ENCODE results near the gene CRACDL.

CRACDL gene

DNA sequence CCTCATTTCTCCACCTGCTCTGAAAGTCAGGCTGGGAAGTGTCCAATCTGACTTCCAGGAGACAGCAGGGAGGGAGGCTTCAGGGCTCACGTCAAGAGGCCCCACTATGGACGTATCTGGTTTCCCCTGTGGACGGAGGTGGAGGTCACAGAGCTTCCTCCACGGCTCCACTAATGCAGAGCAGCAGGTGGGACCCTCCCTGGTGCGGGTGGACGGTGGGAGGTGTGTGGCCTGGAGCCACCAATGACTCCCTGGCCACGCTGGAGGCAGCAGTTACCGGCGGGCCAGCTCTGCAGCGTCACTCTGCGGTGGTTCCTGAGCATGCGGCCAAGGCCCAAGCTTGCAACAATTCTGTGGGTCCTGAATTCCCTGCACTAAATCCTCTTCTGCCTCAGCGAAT lies 9.0 kb downstream of the CRACDL start:
- DNase-seq (ENCODE audit: low read depth in 2 of 2) = no peak

DNA sequence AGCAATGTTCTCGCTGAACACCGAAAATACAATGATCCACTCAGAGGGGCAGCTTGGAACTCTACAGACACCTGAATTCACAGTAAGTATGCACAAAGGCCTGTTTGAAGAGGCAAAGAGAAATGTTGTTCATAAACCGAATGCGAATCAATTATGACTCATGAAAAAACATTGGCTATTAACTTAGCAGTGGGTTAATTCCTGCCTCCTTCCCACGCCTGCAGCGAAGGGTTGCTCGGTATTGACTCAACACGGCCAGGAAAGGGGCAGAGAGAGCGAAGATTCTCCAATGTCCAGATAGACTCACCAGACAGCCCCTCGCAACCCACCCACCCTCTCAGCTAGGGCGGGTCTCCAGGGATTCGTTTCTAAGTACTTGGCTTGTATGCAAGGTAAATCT lies 9.4 kb downstream of the CRACDL start:
- no peak for DNase-seq (ENCODE audit: low read depth in 2 of 2)

DNA sequence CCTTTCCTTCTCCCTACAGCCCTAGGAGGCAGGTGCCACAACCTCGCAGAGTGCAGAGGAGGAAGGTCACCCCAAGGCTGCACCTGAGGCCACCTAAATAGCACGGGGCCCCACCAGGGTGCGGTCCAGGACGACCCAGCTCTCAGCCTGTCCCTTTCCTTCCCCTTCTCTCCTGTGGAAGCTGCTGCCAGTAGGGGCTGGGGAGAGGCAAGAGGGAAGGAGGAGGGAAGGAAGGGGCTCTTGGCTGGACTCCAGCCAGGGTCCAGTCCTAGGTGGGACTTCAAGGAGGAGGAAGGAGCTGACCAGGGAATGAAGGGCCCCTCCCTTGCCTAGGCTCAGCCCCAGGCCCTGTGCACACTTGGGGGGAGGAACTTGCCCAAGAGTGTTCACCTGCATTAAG lies 11.1 kb downstream of the CRACDL start:
- DNase-seq (ENCODE audit: low read depth in 2 of 2) = no peak

DNA sequence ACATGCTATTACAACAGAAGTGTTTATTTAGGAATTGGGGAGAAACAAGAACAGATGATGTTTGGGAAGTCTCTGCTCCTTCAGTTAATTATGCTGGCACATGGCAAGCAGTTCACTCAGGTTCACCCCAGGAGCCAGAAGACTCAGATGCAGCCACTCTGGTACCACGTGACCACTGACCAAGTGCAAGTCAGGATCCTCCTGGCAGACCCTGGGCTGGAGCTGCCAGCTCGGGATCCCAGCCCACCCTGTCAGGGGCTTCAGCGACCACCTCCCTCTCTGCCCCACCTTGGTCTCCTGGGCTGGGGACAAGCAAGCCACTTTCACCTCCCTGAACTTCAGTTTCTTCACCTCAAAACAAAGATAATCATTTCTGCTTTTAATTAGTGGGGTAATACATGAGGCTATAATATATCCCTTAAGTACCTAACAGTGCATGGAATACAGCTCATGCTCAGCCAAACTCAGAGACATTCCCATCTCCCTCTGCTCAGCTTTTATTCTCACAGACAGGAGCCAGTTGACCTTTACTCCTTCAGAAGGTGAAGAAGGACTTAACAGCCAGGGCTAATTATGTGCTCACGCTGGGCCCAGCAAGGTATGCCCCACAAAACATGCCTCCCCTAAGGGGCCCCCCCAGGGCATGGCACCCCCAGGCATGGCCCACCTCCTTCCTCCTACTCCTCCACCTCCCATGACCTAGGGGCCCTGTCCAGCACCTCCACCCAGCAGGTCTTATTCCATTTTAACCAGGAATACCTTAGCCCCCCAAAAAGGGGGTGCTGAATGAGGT lies 11.8 kb downstream of the CRACDL start:
- DNase-seq (ENCODE audit: low read depth in 2 of 2) = no peak

DNA sequence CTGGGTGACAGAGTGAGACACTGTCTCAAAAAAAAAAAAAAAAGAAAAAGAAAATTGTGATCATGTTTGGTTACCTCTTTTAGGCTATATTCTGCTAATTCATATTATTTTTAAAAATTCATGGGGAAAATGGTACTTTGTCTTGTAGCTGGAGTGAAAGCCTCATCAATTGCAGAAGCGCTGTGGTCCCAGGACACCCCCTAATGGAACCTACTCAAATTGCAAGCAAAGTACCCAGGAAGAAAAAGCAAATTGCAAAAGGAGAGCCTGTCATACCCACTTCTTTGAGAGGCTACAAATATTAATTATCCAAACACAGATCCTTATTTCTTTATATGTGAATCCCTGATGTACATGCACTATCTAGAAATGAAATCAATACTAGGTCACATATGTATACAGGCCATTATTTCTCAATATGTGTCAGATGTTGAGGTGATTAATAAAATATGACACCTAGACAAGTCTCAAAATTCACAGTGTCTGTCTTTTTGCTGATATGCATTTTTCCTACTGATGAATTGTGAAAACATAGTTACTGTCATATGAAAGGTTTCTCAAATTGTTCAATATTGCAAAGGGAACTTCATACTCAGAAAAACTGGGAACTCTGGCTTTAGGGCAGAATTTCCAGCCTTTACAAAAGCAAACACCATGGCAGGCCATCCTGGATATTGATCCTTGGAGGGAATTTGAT lies 12.6 kb downstream of the CRACDL start:
- no peak for DNase-seq (ENCODE audit: low read depth in 2 of 2)

DNA sequence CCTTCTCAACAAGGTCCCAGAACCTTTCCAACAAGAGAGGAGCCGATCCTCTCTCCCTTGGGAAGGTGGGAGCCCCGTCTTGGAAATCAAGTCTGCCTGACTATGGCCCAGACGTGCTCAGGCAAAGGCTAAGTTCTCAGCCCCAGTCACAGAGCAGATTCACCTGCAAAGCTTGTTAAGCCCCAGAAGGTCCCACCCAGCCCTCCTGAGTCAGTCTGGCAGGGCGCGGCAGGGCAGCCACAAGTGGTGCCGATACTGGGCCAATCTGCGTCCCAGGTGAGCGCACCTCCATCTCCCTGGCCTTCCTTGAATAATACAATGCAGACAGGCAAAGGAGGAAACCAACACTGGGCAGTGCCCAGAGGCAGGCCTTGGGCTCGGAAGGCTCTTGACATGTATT lies 15.0 kb downstream of the CRACDL start:
- DNase-seq (ENCODE audit: low read depth in 2 of 2) = no peak

DNA sequence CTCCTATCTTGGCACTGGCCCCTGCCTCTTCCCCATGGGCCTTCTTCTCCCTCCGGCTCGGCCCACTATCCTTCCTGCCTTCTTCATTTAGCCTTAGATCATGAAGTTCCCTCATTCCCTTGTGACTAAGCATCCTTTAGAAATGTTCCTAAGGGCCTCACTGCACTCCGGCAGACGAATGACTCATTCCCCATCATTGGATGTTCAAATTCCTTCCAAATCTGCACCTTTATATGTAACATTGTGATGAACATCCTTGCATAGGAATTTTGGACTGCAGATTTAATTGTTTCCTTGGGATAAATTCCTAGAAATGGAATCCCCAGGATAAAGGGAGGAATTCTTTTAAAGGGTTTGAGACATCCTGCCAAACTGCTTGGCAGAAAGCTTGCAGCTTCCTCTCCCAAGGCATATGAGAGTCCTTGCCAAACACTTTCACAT lies 19.0 kb downstream of the CRACDL start:
- DNase-seq (ENCODE audit: low read depth in 2 of 2) = peak; percentile 69 to 75

DNA sequence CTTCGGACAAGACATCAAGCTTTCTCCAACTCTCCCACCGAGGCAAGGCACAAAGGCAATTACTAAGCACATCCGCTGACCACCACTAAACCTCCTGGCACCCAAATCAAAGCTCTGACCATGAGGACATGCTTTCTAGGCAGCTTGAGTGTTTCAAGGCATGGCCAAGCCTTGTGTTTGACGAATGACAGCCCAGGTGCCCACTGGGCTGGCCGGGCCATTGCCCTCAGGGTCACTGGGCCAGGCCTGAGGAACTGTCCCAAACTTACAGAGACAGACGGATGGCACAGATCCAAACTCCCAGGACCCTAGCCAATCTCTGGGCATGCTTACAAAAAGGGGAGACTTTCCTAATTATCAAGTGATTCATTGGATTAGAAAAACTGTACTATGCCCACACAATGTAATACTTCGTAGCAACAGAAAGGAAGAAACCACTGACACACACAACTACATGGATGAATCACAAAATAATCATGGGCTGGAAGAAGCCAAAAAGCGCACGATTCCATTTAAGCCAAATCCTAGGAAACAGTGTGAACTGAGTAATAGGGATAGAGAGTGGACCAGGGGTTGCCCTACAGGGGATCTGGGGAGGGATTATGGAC lies 20.2 kb downstream of the CRACDL start:
- peak in 1 of 2 experiments; percentile 17 for DNase-seq (ENCODE audit: low read depth in 2 of 2)

DNA sequence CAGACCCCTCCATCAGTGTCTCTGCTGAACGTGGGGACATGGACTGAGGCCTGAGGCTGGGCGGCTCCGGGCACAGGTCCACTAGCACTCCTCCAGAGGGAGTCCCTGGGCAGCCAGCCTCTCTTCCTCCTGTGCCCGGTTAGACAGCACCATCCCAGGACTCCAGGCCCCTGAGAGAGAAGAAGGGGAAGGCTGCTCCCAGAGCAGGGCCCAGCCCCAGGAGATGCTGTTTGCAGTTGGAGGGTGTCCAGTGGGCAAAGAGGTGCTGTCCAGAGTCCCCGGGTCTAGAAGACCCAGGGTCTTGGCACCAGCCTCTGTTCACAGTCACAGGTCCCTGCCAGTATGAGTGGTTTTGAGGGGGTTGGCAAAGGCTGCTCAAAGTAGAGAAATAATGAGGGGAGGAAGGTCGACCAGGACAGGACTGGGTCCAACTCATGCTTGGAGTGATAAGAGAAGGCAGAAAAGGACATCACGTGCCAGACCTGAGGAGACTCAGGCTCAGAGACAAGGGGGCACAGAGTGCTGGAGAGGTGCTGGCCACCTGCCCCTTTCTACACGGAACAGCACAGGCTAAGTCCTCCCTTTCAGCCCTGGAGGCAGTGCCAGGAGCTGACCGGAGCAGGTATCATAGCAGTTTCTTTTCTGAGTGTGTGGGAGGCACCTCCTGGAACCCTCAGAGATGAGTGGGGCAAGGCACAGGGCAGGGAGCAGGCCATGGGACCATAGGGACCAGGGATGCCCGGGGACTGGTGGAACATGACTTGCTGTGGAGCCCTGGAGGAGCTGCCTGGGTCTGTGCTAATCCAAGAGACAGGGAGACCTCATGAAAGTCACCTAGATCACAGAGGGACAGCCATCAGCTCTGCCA lies 21.1 kb downstream of the CRACDL start:
- no peak for DNase-seq (ENCODE audit: low read depth in 2 of 2)

DNA sequence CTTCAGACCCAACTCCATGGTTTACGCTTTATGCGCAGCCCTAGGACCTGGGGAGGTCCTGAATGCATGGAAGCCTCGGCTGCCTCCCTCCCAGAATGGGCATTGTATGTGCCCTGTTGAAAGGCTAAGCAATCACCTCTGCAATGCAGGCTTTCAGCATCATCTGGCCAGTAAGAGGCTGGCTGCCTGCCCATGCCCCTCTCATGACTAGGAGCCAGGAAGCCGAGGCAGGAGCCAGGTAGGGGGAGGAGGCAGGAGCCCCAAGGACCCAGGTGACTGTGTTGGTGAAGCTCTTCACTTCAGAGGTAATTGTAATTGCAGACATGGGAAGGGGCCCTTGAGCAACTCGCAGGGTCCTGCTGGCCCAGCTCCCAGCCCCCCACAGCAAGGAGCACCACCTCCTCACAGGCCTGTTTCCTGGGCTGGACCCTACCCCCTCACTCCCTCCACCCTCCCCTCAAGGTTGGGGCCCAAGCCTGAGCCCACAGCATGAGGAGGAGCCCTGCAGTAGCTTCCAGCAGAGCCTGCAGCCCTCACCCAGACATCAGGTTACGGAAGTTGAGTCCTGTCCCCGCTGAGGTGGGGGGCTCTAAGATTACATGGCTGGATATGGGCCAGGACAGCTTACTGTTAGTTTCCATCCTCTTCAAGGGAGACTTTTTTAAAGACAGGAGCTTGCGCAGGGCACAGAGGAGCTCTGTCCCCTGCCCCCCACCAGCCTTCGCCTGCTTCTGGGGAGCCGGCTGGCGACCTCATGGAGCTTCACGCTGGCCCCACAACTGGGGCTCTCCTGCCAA lies 21.9 kb downstream of the CRACDL start:
- no peak for DNase-seq (ENCODE audit: low read depth in 2 of 2)

DNA sequence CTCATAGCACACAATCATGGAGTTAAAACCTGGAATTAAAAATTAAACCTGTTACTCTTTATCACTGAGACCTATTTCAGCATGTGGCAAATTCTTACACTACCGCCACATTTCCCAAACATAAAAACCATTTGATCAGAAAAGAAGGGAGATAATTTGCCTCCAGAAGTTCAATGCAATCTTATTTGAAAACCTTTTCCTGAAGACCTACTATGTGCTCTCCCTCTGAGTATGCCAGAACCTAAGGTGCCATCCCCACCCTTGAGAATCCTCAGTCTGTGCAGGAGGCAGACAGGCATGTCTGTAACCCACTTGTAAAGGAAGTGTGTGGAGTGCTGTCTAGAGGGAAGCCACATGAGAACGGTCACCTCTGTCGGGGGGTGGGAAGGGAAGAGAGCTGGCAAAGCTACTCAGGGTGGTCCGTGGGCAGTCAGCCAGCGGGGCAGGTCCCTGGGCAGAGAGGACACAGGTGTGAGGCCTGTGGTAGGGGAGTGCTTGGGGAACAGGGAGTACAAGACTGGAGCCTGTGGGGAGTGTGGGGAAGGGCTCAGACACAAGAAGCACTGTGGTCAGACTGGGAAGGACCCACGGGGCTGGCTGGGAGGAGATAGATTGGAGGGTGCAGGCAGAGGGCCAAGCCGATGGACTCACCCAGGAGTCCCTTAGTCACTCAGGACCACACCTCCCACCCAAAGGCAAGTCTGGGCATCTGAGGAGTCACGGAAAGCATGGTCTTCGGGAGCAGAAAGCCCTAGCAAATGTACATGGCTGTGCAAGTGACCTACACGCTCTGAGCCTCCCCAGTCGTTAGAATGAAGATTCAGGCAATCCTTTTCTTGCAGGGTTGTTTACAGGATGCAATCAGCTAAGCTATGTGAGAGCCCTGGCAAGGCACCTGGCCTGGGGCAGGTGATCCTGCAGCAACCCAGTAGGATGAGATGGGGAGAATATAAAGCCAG lies 22.8 kb downstream of the CRACDL start:
- DNase-seq (ENCODE audit: low read depth in 2 of 2) = no peak

DNA sequence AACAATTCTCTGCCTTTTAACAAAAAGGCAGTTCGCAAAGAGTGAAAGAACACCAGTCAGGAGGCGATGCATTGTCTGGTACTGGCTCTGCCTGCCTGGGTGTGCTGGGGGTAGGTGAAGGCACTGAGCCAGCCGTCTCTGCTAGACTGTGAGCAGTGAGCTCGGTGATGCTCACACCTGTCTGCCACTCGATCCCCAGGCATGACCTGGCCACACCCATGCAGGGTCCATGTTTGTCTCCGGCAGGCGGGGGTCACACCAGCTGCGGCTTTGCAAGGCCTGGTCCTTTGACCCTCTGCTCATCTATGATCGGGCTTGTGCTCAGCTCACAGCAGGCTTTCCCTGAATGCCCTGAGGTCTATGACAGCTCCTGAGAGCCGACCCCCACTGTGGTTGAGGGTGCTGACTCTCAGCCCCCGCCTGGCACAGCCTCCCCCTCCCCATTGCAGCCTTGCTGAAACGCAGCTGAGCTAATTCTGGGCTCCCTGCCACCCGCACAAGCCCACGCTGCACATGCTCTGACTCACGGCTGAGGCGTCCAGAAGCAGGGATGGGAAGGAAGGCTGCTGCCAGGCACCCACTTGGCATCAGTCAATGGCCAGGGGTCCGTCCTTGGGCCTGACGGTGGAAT lies 23.7 kb downstream of the CRACDL start:
- peak; percentile 18 to 27 for DNase-seq (ENCODE audit: low read depth in 2 of 2)

DNA sequence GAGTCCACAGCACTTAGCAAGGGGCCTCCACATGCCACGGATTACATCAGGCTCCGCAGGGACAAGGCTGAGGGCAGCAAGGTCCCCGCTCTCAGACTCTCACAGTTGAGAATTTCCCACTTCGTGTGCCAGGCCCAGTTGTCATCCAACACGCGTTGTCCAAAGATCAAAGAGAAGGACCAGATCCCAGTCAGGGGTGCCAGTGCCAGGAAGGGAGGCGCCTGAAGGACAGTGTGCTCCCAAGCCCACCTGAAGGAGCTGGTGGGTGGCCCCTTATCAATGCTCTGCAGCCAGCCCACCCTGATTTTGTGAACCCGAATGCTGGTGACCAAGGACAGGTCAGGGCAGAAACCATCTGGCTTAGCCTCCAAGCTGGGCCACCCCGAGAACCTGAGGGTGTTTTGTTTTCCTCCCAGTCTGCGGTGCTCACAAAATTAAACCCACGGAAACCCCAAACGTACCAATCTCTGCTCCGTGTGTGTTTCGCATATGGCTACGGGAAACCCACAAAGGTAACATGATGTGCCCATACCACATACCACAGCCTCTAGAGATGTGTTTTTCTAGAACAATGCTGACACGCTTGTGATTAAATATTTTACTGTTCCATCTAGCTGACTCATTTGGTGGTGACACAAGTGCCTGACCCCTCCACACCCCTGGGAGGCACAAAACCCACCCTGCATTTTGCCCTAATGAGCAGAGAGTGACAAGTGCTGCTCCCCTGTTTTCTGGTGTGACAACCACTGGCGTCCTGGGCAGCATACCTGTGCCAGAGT lies 24.5 kb downstream of the CRACDL start:
- no peak for DNase-seq (ENCODE audit: low read depth in 2 of 2)

DNA sequence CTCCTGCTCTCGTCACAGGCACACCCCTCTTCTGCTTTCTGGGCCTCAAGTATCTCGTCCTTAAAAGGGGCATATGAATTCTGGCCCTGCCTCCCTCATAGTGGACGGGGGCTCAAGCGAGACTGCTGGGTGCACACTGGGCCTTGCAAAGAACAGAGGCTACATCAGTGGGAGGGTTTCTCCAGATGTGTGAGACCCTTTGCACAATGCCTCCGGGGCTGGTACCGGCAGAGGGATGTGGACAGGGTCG lies 25.0 kb downstream of the CRACDL start:
- DNase-seq (ENCODE audit: low read depth in 2 of 2) = no peak

DNA sequence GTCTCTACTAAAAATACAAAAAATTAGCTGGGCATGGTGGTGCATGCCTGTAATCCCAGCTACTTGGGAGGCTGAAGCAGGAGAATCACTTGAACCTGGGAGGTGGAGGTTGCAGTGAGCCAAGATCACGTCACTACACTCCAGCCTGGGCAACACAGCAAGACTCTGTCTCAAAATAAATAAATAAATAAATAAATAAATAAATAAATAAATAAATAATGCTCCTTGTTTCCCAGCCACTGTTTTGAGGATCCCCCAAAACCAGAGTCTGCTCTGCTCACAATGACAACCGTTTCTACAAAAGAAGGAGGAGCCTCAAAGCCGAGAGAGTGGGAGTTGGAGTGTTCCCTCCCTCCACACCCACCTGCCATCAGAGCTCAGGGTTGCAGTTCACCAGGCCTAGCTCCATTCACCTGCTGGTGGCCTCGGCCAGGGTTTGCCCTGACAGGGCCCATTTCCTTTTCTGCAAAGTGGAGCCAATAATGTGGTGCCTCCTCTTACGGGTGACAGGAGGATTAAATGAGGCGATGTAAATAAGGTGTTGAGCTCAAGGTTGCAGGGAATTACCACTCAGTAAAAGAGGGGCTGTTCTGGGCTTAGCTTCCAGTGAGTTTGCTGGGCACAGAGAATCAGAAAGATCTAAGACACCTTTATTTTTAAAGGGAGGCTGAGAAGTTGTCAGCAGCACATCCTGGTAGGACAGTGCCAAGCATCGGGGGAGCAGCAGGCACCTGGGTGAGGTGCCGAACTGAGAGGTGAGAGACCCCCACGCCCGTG lies 25.5 kb downstream of the CRACDL start:
- no peak for DNase-seq (ENCODE audit: low read depth in 2 of 2)

DNA sequence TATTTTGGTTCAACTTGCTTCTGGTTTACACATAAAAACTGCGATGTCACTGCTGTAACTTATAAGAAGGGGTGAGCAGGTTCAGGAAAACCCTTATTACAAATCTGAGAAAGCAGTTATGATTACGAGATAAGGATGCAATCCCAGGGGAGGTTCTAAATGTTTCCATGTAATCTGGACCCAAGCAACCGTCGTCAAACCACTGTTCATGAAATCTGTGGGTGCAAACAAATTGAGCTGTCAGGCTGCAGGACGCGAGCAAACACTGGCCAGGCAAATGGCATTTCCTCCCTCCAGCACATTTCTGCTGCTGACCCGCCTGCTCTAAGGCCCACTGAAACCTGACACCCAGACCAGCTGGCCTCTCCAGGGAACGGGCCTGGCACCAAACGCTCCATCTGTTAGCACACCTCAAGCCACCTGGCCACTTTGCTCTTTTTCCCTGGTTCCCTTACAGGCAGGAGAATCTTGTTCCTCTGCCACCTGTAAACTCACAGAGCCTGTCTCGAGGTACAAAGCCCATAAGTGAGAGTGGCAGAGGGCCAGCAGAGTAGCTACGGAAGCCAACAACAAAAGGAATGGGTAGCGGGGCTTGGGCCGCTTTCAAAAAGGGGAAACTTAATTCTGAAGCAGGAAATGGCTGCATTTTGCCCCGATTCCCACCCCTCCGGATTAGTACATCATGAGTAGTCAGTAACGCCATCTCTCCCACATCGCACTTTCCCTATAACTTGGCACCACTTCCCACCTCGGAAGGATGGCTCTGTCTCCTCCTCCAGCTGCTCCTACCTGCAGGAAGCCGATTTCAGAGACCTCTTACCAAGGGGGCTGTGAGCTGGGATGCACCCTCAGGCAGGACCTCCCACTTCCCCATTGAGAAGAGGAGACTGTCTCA lies 26.5 kb downstream of the CRACDL start:
- no peak for DNase-seq (ENCODE audit: low read depth in 2 of 2)

DNA sequence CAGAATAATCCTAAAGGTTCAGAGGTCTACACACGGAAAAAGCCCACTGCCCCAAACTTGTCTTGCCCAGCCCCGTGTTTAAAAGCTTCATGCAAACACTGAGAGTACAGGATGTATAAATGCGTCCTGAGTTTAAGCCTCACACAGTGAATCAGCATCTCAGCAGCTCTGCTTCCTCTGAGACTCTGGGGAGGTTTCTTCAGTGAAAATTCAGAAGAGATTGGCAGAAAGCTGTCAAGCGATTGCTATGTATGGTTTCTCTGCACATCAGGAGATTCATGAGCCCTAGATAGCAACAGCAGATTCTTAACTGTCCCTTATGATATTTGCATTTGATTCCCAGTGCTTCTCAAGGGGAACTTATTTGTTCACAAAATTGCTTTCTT lies 27.1 kb downstream of the CRACDL start:
- DNase-seq (ENCODE audit: low read depth in 2 of 2) = no peak
